ENCODE results near the gene FLNC. TPM values are rescaled to one million over a fixed set of nuclear protein-coding genes. Genes with fewer than 3 reads are reported as not detected.
A peak's percentile ranks its signal among the peaks of the same experiment; 100 is the strongest.

The FLNC gene
- total and polyA plus RNA-seq, 9 of the 15 experiments (the other 6 are each of a cell fraction or from before 2014, with no cell fraction given), result 0.90 to 155 (median 28.8) TPM

GRCh38 chr7:128831994-128832879 lies 2.0 kb downstream of the FLNC start (continued):
- TF ChIP-seq BCLAF1 (IDR thresholded peaks at IDR 0.05; ENCODE audit: borderline replicate concordance in 1 of 2, control insufficient read depth in 1 of 2, low read depth in 2 of 2, low read length in 1 of 2), result no peak
- no peak for TF ChIP-seq SIX5 (IDR thresholded peaks at IDR 0.05; ENCODE audit: borderline replicate concordance in 1 of 2, insufficient read depth in 1 of 2, low read depth in 1 of 2, low read length in 2 of 2)
- TF ChIP-seq RHOXF2B (CRISPR knock-in tag; conservative IDR thresholded peaks at IDR 0.05), result 0 out of 2 replicates have a peak, but pooled peaks have one; percentile 10
- TF ChIP-seq TAF15 (IDR thresholded peaks at IDR 0.05; ENCODE audit: low read depth, low read length), result no peak
- peak in 1 of 2 experiments; percentile 82; a peak in 2 of 4 replicates for TF ChIP-seq HDAC1 (IDR thresholded peaks at IDR 0.05)
- TF ChIP-seq RAD21 (CRISPR knock-in tag; conservative IDR thresholded peaks at IDR 0.05 in 1 of 2, IDR thresholded peaks at IDR 0.05 in 1 of 2), result peak in 1 of 2 experiments; percentile 42; a peak in 1 of 4 replicates
- no peak for TF ChIP-seq CHD7 (IDR thresholded peaks at IDR 0.05; ENCODE audit: low read depth, low read length)
- no peak for TF ChIP-seq ZNF232 (CRISPR knock-in tag; IDR thresholded peaks at IDR 0.05)
- no peak for TF ChIP-seq HIVEP1 (CRISPR knock-in tag; IDR thresholded peaks at IDR 0.05)
- peak; percentile 52; the same call in 1 of the 2 replicates for TF ChIP-seq FOSL1 (tag; conservative IDR thresholded peaks at IDR 0.05)
- TF ChIP-seq NFE2 (IDR thresholded peaks at IDR 0.05; ENCODE audit: low read depth), result peak; percentile 92
